Mesenteric fat pad (tissue), 1 donor: ENCODE results near the gene FBXW5. TPM values are rescaled to one million over a fixed set of nuclear protein-coding genes. Genes with fewer than 3 reads are reported as not detected.

ENCODE experiments used
- DNase-seq: peaks from one replicate; pipeline ENCODE4 v3.0.0-alpha.2; 2020; ENCODE audit warnings: low spot score
- total RNA-seq: library from RNA; stranded (reverse); fragmentation: NEBNext Ultra II Directional; extraction: Animal tissue kit (Norgen Biotek cat#: 25700); gene quantifications from one replicate; pipeline ENCODE4 v1.2.1, GENCODE V29; 2021
- donor health status: DM: yes; HTN: yes; CAD: no.

FBXW5 gene
- total RNA-seq, 1 donor from 2014 or later: 95.2 TPM

DNA sequence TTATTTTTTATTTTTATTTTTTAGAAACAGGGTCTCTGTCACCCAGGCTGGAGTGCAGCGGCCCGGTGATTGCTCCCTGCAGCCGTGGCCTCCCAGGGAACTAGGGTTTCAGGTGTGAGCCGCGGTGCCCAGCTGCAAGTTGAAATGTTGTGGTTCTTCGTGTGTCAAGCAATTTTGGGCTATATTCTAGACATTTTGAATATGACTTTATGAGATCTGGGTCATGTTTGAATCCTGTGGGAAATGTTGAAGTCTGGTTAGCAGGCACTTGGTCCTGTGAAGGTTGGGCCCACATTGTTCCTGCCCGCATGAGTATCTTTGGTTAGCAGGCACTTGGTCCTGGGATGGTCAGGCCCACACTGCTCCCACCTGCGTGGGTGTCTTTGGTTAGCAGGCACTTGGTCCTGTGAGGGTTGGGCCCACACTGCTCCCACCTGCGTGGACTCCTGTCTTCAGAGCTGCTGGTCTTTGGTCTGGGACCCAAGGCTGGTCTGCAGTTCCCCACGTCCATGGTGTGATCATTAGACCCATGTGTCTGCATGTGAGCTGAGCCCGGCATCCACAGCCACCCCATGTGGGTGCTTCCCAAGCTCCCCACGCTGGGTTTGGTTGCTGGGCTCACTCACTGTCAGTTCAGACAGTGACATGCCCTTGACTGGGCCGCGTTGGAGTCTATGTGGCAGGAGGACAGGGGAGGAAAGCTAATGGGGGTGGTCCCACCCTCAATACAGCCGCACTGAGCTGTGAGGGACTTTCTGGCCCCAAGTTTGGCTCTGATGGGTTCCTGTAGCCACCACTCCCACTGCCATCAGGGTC is 7.1 kb downstream of the FBXW5 start:
- DNase-seq: no peak

DNA sequence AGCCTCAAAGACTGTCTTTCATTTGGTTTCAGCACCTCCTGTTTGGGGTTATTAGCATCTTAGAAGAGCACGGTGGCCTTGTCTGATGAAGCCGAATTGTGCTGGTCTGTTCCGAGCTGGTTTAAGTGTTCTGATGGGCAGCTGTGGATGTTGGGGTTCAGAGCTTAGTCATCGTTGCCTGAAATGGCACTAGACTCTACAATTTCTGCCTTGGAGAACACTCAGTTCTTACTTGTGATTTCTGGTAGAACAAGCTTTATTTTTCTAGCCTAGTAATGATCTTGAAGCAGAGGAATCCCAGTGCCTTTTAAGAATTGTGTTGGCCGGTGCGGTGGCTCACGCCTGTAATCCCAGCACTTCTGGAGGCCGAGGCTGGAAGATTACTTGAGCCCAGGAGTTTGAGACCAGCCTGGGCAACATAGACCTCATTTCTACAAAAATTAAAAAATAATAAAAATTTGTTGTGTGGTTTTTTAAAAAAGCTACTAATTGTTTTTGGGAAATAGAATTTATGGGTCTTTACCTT is 7.8 kb downstream of the FBXW5 start:
- no peak for DNase-seq

DNA sequence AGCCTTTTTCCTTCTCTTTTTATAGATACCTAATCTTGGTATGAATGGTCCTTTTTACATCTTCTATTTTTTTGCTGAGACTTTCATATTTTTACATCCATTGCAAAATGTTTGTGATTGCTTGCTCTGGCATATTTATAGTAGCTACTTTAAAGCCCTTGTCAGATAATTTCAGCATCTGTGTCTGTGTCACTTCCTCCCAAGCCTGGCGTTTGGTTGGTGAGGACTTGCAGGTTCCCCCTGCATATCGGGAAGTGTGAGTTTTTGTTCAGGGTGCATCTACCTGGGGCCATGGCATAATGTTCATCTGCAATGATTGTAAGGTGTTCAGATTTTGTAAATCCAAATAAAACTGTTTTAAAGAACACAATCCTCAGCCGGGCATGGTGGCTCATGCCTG is 8.9 kb downstream of the FBXW5 start:
- no peak for DNase-seq

DNA sequence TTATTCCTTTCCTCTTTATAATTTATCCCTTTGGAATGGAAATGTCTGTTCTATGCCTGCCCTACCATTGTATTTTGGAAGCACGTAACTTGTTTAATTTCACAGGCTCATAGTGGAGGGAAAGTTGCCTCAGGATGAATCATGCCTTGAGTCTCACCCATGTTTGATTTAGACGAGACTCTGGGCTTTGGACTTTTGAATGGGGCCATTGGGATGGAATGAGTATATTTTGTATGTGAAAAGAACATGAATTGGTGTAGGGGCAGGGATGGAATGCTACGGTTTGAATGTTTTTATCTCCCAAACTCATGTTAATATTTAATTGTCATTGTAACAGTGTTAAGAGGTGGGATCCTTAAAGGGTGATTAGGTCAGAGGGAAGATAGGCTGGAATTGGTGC is 10.3 kb downstream of the FBXW5 start:
- no peak for DNase-seq

DNA sequence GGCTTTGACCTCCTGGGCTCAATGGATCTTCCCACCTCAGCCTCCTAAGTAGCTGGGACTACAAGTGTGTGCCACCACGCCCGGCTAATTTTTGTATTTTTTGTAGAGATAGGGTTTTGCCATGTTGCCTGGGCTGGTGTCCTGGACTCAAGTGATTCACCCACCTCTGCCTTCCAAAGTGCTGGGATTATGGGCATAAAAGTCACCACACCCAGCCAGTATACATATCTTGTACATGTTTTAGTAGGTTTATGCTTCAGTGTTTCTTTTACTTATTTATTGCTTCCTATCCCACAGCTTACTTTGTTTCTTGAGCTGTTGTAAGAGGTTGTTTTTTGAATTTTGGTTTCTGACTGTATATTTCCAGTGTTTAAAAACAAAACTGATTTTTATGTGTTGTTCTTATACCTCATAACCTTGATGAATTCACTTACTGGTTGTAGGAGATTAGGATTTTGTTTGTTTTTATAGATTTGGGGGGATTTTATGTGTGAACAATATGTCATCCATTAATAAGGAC is 12.9 kb downstream of the FBXW5 start:
- DNase-seq: no peak

DNA sequence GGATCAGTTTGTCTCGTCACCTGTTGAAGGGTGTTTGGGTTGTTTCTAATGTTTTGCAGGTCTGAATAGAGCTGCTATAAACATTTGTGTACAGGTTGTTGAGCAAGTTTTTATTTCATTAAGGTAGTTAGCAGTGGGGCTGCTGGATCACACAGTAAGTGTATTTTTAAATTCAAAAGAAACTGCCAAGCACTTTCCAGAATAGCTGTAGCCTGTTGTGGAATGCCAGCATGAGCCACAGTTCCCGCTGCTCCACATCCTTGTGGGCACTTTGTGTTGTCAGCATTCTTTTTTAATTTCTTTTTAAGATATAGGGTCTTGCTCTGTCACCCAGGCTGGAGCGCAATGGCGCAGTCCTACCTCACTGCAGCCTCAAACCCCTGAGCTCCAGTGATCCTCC is 14.5 kb downstream of the FBXW5 start:
- no peak for DNase-seq

DNA sequence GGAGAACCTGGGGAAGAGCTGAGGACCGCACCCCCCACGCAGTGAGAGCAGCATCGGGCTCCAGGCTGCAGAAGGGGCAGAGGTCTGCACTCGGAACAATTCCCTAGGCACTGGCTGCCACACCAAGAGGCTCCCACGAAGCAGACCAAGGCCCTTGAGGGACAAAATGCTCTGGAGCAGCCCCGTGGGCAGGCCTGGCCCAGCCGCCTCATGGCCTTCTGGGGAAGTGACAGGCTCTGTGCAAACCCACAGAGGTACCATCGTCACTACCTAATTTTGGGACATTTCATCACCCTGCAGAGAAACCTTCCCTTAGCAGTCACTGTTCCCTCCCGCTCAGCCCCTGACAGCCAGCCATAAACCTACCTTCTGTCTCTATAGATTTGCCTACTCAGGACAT is 15.9 kb downstream of the FBXW5 start:
- no peak for DNase-seq

DNA sequence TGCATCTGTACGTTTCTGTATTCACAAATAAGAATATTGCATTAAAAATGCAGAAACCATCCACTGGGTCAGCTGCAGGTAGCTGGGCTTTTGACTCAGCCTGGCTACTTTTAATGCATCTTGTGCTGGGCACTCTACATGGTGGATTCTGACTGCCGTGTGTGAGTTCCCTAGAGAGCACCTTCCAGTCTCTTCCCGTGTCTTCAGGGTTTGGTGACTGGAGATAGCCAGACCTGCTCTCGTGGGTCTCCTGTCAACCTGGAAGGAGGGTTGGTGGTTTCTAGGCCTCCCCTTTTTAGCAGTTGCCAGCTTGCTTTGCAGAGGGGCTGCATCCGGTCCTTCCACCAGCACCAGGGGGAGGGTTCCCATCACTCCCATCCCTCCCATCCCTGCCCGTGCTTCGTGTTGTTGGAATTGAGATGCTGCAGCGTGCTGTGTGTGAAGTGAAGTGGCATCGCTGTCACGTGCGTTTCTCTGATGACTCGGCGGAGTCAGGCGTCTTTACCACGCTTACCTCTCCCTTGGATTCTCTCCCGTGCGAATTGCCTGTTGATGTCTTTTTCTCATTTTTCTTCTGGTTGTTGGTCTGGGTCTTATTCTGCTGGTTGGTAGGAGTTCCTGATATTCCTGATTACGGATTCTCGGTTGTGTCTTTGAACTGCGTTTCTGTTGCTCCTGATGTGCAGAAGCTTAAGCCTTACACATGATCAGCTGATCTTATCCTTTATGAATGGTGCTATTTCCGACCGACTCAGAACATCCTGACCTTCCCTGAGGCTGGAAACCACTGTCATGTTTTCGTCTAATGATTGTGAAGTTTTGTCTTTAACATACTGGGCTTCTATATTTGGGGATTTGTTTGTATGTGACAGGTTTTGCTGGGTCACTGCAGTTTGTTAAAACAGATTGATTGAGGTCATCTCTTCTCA is 16.9 kb downstream of the FBXW5 start:
- no peak for DNase-seq

DNA sequence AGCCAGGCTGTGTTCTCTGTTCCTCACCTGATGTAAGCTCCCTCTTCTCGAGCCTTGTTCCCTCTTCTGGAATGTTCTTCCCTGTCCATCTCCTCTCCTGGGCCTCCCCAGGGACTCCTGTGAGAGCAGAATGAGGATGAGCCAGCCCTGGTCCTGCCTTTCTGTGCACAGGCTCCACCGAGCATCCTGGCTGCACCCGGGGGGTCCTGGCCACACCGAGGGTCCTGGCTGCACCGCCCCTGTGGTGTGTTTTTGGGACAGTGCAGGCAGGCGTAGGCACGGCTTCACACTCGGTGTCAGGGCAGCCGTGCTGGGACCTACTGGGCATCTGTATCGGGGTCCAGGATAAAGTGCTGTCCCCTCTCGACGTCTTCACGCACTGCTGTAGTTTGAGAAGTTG is 17.8 kb downstream of the FBXW5 start:
- DNase-seq: no peak

DNA sequence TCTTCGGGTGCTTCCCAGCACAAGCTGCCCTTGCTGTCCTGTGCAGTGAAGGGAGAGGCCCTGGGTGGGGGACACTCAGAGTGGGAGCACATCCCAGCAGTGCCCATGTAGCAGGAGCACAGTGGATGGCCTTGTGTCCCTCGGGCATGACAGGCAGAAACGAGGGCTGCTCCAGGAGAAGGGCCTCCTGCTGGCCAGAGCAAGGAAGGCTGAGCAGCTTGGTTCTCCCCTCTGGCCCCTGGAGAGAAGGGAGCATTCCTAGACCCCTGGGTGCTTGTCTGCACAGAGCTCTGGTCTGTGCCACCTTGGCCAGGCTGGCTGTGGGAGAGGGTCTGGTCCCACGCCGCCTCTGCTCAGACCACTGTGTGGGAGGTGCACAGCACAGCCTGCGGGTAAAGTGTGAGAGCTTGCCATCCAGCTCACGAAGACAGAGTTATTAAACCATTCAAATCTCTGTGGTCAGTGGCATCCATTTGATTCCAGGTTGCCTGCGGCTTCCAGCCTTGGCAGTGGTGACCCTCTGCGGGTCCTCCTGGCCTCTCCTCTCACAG is 18.3 kb downstream of the FBXW5 start:
- no peak for DNase-seq

DNA sequence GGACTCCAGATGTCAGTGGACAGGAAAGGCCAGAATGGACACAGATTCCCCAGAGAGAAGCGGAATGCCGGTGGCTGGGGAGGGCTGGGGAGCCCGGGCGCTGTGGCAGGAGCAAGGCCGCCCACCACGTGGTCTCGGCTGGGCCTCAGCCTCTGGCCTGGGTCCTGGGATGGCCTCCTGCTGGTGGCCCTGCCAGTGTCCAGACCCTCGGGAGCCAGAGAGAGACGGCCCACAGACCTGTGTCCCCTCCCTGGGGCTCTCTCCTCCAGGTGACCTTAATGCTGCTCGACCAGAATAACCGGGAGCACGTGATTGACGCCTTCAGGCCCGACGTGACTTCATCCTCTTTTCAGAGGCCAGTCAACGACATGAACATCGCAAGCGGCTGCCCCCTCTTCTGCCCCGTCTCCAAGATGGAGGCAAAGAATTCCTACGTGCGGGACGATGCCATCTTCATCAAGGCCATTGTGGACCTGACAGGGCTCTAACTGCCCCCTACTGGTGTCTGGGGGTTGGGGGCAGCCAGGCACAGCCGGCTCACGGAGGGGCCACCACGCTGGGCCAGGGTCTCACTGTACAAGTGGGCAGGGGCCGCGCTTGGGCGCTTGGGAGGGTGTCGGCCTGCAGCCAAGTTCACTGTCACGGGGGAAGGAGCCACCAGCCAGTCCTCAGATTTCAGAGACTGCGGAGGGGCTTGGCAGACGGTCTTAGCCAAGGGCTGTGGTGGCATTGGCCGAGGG is 19.0 kb downstream of the FBXW5 start:
- no peak for DNase-seq

DNA sequence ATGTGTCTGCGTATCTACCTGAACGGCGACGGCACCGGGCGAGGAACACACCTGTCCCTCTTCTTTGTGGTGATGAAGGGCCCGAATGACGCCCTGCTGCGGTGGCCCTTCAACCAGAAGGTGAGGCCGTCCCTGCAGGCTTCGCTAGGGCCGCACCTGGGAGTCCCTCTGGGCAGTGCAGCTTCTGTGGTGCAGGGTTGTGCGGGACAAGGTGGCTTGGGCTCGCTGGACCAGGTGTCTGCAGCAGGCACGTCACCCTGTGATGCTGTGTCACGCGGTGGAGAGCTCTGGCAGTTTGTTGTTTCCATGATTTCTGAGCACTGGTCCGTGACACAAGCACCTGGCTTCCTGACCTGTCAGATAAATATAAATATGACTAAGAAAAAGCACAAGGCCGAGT is 20.7 kb downstream of the FBXW5 start:
- no peak for DNase-seq

DNA sequence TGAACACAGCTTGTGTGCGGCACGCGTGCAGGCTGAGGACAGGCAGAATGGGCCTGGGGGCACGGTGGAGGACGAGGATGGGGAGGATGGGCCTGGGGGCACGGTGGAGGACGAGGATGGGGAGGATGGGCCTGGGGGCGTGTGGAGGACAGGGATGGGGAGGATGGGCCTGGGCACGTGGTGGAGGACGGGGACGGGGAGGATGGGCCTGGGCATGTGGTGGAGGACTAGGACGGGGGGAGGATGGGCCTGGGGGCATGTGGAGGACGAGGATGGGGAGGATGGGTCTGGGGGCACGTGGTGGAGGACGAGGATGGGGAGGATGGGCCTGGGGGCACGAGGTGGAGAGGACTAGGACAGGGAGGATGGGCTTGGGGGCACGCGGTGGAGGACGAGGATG is 22.0 kb downstream of the FBXW5 start:
- no peak for DNase-seq

DNA sequence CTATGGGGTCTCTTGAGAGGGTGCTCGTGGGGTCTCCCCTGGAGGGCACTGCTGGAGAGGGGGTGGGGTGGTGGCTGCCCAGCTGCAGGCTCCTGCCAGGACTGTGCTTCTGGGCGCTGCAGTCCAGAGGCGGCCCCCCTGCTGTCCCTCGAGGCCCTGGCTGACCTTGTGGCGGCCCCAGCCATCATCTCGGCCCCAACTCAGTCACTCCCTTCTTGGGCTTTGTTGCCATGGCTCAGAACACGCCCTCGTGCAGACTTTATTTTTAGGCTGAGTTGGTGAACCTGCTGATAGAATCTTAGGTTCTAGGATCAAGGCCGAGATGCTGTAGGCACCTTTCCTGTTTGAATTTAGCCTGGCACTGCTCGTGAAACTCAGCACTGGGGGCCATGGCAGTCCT is 22.8 kb downstream of the FBXW5 start:
- DNase-seq: no peak

DNA sequence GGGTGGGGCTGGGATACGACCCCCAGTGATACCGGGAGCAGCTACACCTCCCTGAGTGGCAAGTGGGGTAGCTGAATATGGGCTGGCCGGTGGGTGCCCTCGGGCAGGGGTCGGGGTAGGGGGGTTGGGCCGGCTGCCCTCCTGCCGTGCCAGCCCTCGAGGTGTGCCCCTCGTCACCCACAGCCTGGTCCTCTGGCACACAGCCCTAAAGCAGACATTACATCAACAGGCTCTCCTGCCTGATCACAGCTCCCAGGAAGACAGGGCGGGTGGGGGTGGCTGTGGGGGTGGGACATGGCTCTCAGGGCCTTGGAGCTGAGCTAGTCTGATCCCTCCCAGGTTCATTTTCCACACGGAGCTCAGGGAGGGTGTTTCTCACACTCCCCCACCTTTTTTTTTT is 23.2 kb downstream of the FBXW5 start:
- DNase-seq: no peak

DNA sequence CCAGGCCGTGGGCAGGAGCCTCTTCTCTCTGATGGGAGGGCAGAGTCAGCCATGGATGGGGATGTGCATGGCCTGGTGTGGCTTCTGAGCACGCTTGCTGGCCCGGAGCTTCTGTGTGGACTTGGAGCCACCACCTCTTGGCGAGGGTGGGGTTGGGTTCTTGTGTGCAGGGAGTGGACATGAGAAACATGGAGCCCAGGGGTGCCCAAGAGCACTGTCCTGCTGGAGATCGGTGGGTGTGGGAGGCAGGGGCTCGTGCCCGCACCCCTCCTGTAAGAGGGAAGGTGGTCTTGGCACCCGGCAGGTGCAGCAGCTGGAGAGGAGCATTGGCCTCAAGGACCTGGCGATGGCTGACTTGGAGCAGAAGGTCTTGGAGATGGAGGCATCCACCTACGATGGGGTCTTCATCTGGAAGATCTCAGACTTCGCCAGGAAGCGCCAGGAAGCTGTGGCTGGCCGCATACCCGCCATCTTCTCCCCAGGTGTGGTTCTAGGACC is 23.8 kb downstream of the FBXW5 start:
- no peak for DNase-seq

DNA sequence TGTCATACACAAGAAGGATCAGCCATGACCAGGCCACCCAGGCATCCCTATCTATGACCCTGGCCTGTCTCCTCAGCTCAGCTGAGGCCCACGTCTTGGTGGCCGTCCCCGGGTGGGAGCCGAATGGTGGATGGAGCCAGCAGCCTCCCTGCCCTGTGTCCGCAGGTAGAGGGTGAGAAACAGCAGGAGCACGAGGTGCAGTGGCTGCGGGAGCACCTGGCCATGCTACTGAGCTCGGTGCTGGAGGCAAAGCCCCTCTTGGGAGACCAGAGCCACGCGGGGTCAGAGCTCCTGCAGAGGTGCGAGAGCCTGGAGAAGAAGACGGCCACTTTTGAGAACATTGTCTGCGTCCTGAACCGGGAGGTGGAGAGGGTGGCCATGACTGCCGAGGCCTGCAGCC is 24.5 kb downstream of the FBXW5 start:
- no peak for DNase-seq

DNA sequence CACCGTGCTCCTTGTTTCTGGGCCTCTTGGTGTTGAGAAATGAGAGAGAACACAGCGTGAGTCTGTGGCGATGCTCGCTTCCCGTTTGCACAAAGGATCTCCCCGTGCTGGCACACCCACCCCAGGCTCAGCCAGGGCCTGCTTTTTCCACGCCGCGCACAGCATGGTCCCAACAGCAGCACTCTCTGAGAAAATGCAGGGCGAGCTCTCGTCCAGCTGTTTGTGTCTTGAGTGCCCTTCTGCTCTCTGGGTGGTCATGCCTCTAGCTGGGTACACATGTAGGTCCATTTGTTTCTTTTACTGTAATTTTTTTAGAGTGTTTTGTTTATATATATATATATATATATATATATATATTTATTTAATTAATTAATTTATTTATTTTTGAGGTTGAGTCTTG is 26.6 kb downstream of the FBXW5 start:
- DNase-seq: no peak

DNA sequence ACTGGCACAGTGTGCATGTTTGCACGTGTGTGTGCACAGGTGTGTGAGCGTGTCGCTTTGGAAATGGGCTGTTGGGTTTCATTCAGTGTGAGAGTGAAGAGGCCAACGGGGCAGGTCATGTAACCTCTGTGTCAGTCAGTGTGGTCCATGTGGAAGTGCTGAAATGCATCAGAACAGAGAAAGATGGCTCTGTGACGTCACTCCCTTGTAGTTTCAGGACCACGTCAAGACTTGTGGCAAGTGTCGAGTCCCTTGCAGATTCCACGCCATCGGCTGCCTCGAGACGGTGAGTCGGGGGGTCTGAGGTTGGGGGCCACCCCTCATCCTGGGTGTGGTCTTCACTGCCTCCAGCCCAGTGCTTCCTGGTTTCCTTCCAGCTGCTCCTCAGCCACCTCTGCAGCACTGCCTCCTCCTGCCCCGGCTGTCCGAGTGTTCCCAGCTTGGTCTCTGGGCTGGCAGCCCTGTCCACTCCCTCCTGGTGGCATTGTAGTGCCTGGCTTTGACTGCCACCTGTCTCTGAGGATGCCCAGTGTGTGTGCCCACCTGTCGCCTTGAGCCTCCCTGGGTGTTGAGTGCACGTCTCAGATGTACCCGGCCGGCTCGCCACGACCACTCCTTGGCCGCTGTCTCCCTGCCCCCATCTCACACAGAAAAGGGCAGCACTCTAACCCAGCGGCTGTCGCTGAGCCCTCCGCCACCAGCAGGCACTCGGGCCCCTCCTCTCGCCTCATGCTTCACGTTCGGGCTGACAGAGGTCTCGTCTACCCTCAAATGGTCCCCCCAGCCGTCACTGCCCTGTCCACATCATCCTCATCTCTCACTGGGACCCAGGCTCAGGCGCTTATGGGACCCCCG is 28.0 kb downstream of the FBXW5 start:
- DNase-seq: no peak
